GM12878 (cell line): ENCODE measurements around the gene CHD6. TPM values are rescaled to one million over a fixed set of nuclear protein-coding genes. Genes with fewer than 3 reads are reported as not detected.

Experiments
- ATAC-seq: fragments of 200-7000 bp; cut with Tn5 transposase; 3 replicates; pipeline ENCODE4 v1.9.1; 2020; ENCODE audit warnings: mild to moderate bottlenecking, moderate library complexity
- BruUV-seq: library from RNA; stranded (reverse); fragments of 400-500 nt; replicated peaks from 2 replicates; lab custom pipeline; 2021; lab: Mats Ljungman, UMichigan
- CTCF ChIA-PET: fragments of 300-600 bp; sonication (Branson Sonifier 250); formaldehyde crosslinking; extraction: SDS; loops from one replicate; lab custom pipeline; 2021; ENCODE audit warnings: inconsistent platforms; lab: Yijun Ruan, JAX
- POLR2A ChIA-PET: fragments of 350-600 bp; formaldehyde crosslinking; extraction: SDS; loops from one replicate; lab custom pipeline; 2021; ENCODE audit warnings: inconsistent platforms; lab: Charles Lee
- RAD21 ChIA-PET: fragments of 300-600 bp; sonication (Branson Sonifier 250); formaldehyde crosslinking; loops from one replicate; lab custom pipeline; 2023; ENCODE audit warnings: antibody characterized with exemption; ENCODE audit not compliant: unreplicated experiment; lab: Charles Lee
- SMC1A ChIA-PET: fragments of 300-600 bp; sonication (Branson Sonifier 250); formaldehyde crosslinking; loops from one replicate; lab custom pipeline; 2023; ENCODE audit not compliant: unreplicated experiment, uncharacterized antibody; lab: Charles Lee
- DNase-seq: peaks from one replicate; pipeline ENCODE4 v3.0.0-alpha.2; 2011; ENCODE audit warnings: low read depth, low spot score
- FAIRE-seq: peaks from 3 replicates; lab custom pipeline; 2011; peaks lifted over from hg19 to GRCh38; lab: Jason Lieb, UNC
- H2AFZ ChIP-seq: 2 replicates; pipeline ENCODE4 v1.6.0; 2011; ENCODE audit warnings: low read depth, low read length, control low read depth; ENCODE audit not compliant: control insufficient read depth
- H3K27ac ChIP-seq: 2 replicates; pipeline ENCODE4 v1.5.1; 2011; ENCODE audit warnings: control low read depth; ENCODE audit not compliant: control insufficient read depth, insufficient read depth
- H3K27me3 ChIP-seq, 2 experiments: replicated peaks in 1 of 2; 2 replicates each; pipeline versions ENCODE4 v1.6.0 to v1.6.1; 2011; ENCODE audit warnings: low read length in 1 of 2; ENCODE audit not compliant: control insufficient read depth in 2 of 2, insufficient read depth in 2 of 2
- H3K36me3 ChIP-seq, 2 experiments: 2 replicates each; pipeline ENCODE4 v1.5.1; 2011; ENCODE audit warnings: low read length in 1 of 2; ENCODE audit not compliant: control insufficient read depth in 2 of 2, insufficient read depth in 2 of 2
- H3K4me1 ChIP-seq: 2 replicates; pipeline ENCODE4 v1.6.1; 2011; ENCODE audit warnings: mild to moderate bottlenecking, low read length, moderate library complexity, mixed read lengths; ENCODE audit not compliant: control insufficient read depth, insufficient read depth
- H3K4me2 ChIP-seq: 2 replicates; pipeline ENCODE4 v1.6.0; 2011; ENCODE audit warnings: control low read depth; ENCODE audit not compliant: control insufficient read depth, insufficient read depth
- H3K4me3 ChIP-seq: fragments of 200-600 bp; sonication (generic); 2 replicates; pipeline ENCODE4 v1.5.1; 2016
- H3K79me2 ChIP-seq: 2 replicates; pipeline ENCODE4 v1.6.0; 2011; ENCODE audit warnings: low read length; ENCODE audit not compliant: control insufficient read depth, insufficient read depth
- H3K9ac ChIP-seq: 2 replicates; pipeline ENCODE4 v1.8.0; 2011; ENCODE audit warnings: low read length, control low read depth, mixed read lengths; ENCODE audit not compliant: control insufficient read depth, insufficient read depth
- H3K9me3 ChIP-seq: replicated peaks from 3 replicates; pipeline ENCODE4 v1.5.1; 2011; ENCODE audit warnings: mild to moderate bottlenecking, low read length; ENCODE audit not compliant: control insufficient read depth, insufficient read depth
- H4K20me1 ChIP-seq: 2 replicates; pipeline ENCODE4 v1.6.0; 2011; ENCODE audit not compliant: control insufficient read depth, insufficient read depth
- ASH2L ChIP-seq: fragments of 300-600, 200-600 bp; sonication (generic); IDR thresholded peaks from 2 replicates; pipeline ENCODE4 v1.6.1; 2017; ENCODE audit warnings: low read depth, mild to moderate bottlenecking, borderline replicate concordance
- BCL11A ChIP-seq: IDR thresholded peaks from 2 replicates; pipeline ENCODE4 v1.6.1; 2011; ENCODE audit warnings: low read depth, low read length
- BCL3 ChIP-seq: IDR thresholded peaks from 2 replicates; pipeline ENCODE4 v1.6.1; 2011; ENCODE audit warnings: borderline replicate concordance, low read depth, mild to moderate bottlenecking, moderate library complexity, low read length; ENCODE audit not compliant: insufficient read depth, poor library complexity, severe bottlenecking
- BHLHE40 ChIP-seq, 2 experiments: fragments of 450-650 bp in 1 of 2; IDR thresholded peaks; 2 replicates each; pipeline ENCODE4 v1.6.1; 2011 to 2017; ENCODE audit warnings: low read depth in 2 of 2, borderline replicate concordance in 1 of 2, improper control_type of control experiment in 1 of 2, low read length in 1 of 2, mild to moderate bottlenecking in 1 of 2
- HDAC2 ChIP-seq: fragments of 200-600 bp; sonication (generic); IDR thresholded peaks from 2 replicates; pipeline ENCODE4 v1.6.1; 2017
- MYC ChIP-seq: IDR thresholded peaks from 2 replicates; pipeline ENCODE4 v1.6.1; 2011; ENCODE audit warnings: mild to moderate bottlenecking, low read length, moderate library complexity, inconsistent platforms; ENCODE audit not compliant: insufficient read depth, insufficient replicate concordance, insufficient read length, severe bottlenecking
- NBN ChIP-seq: fragments of 450-650 bp; IDR thresholded peaks from 2 replicates; pipeline ENCODE4 v1.6.1; 2016
- PAX8 ChIP-seq: fragments of 450-650 bp; IDR thresholded peaks from 2 replicates; pipeline ENCODE4 v1.6.1; 2017; ENCODE audit warnings: mild to moderate bottlenecking, moderate library complexity
- POLR2AphosphoS2 ChIP-seq: IDR thresholded peaks from 2 replicates; pipeline ENCODE4 v1.6.1; 2011; ENCODE audit warnings: low read depth, mild to moderate bottlenecking, low read length, improper control_type of control experiment, moderate library complexity
- POU2F2 ChIP-seq: IDR thresholded peaks from 3 replicates; pipeline ENCODE4 v1.6.1; 2011; ENCODE audit warnings: low read depth, mild to moderate bottlenecking, low read length, borderline replicate concordance
- RBBP5 ChIP-seq: fragments of 200-600 bp; sonication (generic); conservative IDR thresholded peaks from 2 replicates; pipeline ENCODE4 v1.6.1; 2016
- RCOR1 ChIP-seq: conservative IDR thresholded peaks from 2 replicates; pipeline ENCODE4 v1.6.1; 2012; ENCODE audit warnings: low read depth, low read length, improper control_type of control experiment
- RELA ChIP-seq: fragments of 450-650 bp; IDR thresholded peaks from 2 replicates; pipeline ENCODE4 v1.8.0; 2014; ENCODE audit warnings: borderline replicate concordance; ENCODE audit not compliant: partially characterized antibody
- SP1 ChIP-seq: IDR thresholded peaks from one replicate; pipeline ENCODE4 v1.6.1; 2011; ENCODE audit warnings: low read depth, low read length
- SREBF2 ChIP-seq: IDR thresholded peaks from 2 replicates; pipeline ENCODE4 v1.6.1; 2012; ENCODE audit warnings: mild to moderate bottlenecking, low read length
- SUZ12 ChIP-seq: fragments of 200-600 bp; sonication (generic); IDR thresholded peaks from one replicate; pipeline ENCODE4 v1.6.1; 2018; ENCODE audit warnings: antibody characterized with exemption, mild to moderate bottlenecking; ENCODE audit not compliant: unreplicated experiment
- TAF1 ChIP-seq: IDR thresholded peaks from 2 replicates; pipeline ENCODE4 v1.6.1; 2011; ENCODE audit warnings: mild to moderate bottlenecking, low read depth, low read length, borderline replicate concordance
- TBL1XR1 ChIP-seq: IDR thresholded peaks from 2 replicates; pipeline ENCODE4 v1.6.1; 2012; ENCODE audit warnings: low read depth, low read length, improper control_type of control experiment
- USF1 ChIP-seq: IDR thresholded peaks from 2 replicates; pipeline ENCODE4 v1.6.1; 2011; ENCODE audit warnings: borderline replicate concordance, low read depth, mild to moderate bottlenecking, moderate library complexity, mixed read lengths, low read length; ENCODE audit not compliant: insufficient read depth; ENCODE audit errors: extremely low read length
- WGBS: methylation state at CpG from one replicate; pipeline ENCODE4 v1.1.6; 2016; ENCODE audit warnings: low lambda C conversion rate; ENCODE audit not compliant: insufficient replicate concordance, insufficient coverage; ENCODE audit errors: missing lambda C conversion rate; 5-methylcytosine and 5-hydroxymethylcytosine counted together
- in situ Hi-C: fragments of 300-500 bp; cut with MboI; formaldehyde crosslinking; loops from 9 replicates; pipeline ENCODE4 v1.14.3; 2018; ENCODE audit warnings: mixed read lengths
- intact Hi-C: fragments of 100-400 bp; cut with micrococcal nuclease; formaldehyde crosslinking; loops from one replicate; pipeline ENCODE4 v1.14.2; 2022; ENCODE audit not compliant: unreplicated experiment
- polyA plus RNA-seq, 11 experiments: library from polyadenylated mRNA; depleted of rRNA in 4 of 11; unstranded in 6 of 11; stranded (reverse) in 5 of 11; fragments of >200 nt; fragmentation: Nextera tagmentation in 4 of 11; fragmentation: Illumina TruSeq in 1 of 11; extraction: Ambion mirVana in 4 of 11; extraction: Trizol in 1 of 11; gene quantifications; 1 replicate in 1 of 11; 2 replicates in 10 of 11; pipeline versions ENCODE4 v1.2.1 to v1.2.3, GENCODE V29; 2011 to 2016; ENCODE audit warnings: inconsistent platforms in 2 of 11, missing spikeins in 2 of 11, low read depth in 1 of 11
- total RNA-seq, 4 experiments: library from RNA; depleted of rRNA in 3 of 4; stranded (reverse); fragments of >200 nt in 3 of 4; fragmentation: Illumina TruSeq in 1 of 4; extraction: Trizol in 1 of 4; gene quantifications; 2 replicates each; pipeline versions ENCODE4 v1.2.1 to v1.2.3, GENCODE V29; 2013 to 2021
- TF ChIP-seq, protein P1 (sequence below): fragments of 450-650 bp; IDR thresholded peaks from 2 replicates; pipeline ENCODE4 v1.6.1; 2017; ENCODE audit warnings: antibody characterized with exemption, mild to moderate bottlenecking, moderate library complexity

The CHD6 gene
- total and polyA plus RNA-seq, 10 of the 15 experiments (the other 5 are each of a cell fraction or from before 2014, with no cell fraction given): 4.3 to 25.5 (median 17.1) TPM

DNA sequence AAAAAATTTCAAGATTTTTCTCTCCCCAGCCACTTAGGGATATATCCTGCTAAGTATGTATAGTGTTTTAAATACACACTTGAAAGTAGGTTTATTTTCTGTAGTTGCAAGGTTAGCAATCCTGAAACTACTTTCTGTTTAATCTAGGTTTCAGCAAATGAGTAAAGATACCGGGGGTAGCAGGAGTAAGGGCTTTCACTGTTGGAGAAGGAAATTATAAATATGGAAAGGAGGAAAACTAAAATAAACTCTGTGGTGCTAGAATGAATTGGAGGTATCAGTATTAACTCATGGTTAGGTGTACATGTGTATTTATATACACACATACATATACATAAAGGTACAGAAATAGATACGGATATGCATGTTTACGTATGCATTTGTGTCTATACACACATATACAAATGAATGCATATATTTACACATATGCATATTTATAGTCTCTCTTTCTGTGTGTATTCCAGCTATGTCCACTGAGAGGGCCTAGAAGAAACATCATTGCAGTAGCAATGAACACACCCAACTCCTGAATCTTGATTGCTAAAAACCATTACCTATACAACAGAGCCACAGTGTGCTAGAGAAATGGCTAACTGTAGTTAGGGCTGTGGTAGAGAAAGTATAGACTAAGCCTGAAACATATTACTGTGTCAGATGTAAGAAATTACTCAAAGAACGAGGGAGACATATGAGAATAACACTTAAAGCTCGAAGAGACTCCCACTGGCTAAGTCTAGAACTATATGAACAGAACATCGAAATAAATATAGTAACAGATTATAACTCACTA lies 155.6 kb downstream of the CHD6 start:
- intact Hi-C loops: no loop called here
- peak; percentile 89 for FAIRE-seq
- TF ChIP-seq SP1 (no peak), ASH2L (no peak), MYC (no peak), RBBP5 (no peak), NBN (no peak), HDAC2 (no peak), BHLHE40 (IDR thresholded peaks at IDR 0.05; ENCODE audit: borderline replicate concordance in 1 of 2, low read depth in 2 of 2, low read length in 1 of 2) (no peak), POU2F2 (no peak), POLR2AphosphoS2 (no peak), RCOR1 (no peak), USF1 (no peak), SUZ12 (no peak), TAF1 (no peak), PAX8 (no peak), TBL1XR1 (peak; percentile 93), BCL11A (peak; percentile 59; the same call in 1 of the 2 replicates), BCL3 (peak; percentile 43), RELA (no peak), SREBF2 (no peak)
- TF ChIP-seq, protein P1, sequence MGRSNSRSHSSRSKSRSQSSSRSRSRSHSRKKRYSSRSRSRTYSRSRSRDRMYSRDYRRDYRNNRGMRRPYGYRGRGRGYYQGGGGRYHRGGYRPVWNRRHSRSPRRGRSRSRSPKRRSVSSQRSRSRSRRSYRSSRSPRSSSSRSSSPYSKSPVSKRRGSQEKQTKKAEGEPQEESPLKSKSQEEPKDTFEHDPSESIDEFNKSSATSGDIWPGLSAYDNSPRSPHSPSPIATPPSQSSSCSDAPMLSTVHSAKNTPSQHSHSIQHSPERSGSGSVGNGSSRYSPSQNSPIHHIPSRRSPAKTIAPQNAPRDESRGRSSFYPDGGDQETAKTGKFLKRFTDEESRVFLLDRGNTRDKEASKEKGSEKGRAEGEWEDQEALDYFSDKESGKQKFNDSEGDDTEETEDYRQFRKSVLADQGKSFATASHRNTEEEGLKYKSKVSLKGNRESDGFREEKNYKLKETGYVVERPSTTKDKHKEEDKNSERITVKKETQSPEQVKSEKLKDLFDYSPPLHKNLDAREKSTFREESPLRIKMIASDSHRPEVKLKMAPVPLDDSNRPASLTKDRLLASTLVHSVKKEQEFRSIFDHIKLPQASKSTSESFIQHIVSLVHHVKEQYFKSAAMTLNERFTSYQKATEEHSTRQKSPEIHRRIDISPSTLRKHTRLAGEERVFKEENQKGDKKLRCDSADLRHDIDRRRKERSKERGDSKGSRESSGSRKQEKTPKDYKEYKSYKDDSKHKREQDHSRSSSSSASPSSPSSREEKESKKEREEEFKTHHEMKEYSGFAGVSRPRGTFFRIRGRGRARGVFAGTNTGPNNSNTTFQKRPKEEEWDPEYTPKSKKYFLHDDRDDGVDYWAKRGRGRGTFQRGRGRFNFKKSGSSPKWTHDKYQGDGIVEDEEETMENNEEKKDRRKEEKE: no peak

More for the DNA sequence above, 155.6 kb downstream of the CHD6 start:
- under 1% methylated on average over 6 of the region's 6 CpGs for WGBS
- DNase-seq (peak; percentile 26), ATAC-seq (peak; percentile 89)
- in situ Hi-C loops: no loop called here
- Histone ChIP-seq H3K4me3 (no peak overlapping the region), H3K36me3 (peaks cover 0 to 4% of the 10 kb centered on the region in 2 experiments; a peak in 1 of 4 replicates), H3K4me1 (peaks cover 12% of the 10 kb centered on the region), H3K9me3 (peaks cover 3% of the 10 kb centered on the region; the same call in 1 of the 3 replicates), H4K20me1 (no peaks in the 10 kb centered on the region), H3K9ac (no peak overlapping the region), H3K4me2 (0 out of 2 replicates have a peak overlapping the region, but pooled peaks have one; percentile 14), H2AFZ (no peak overlapping the region), H3K79me2 (no peaks in the 10 kb centered on the region), H3K27me3 (no peaks in the 10 kb centered on the region), H3K27ac (peak overlapping the region; percentile 43)
- RAD21 ChIA-PET: no interaction called here
- CTCF ChIA-PET: no interaction called here
- no TSS peak for BruUV-seq
- POLR2A ChIA-PET: interaction anchor here (0.5 kb wide), 1 partner anchor 72 kb away, joined by 8 read pairs; no protein-coding TSS in a partner anchor
- SMC1A ChIA-PET: no interaction called here
